CD8-positive, alpha-beta memory T cell (primary cell): ENCODE measurements around the gene PHKB. TPM values are rescaled to one million over a fixed set of nuclear protein-coding genes. Genes with fewer than 3 reads are reported as not detected.

Experiments
- CTCF ChIA-PET: fragments of 350-600 bp; sonication (Branson Sonifier 250); formaldehyde crosslinking; loops from one replicate; lab custom pipeline; 2021; ENCODE audit warnings: antibody characterized with exemption; lab: Charles Lee
- POLR2A ChIA-PET: fragments of 350-600 bp; sonication (Branson Sonifier 250); formaldehyde crosslinking; loops from one replicate; lab custom pipeline; 2021; ENCODE audit warnings: antibody characterized with exemption; lab: Charles Lee
- DNase-seq, 5 donors: peaks; one replicate each; pipeline versions ENCODE4 v3.0.0 to v3.0.0-alpha.2; 2020 to 2022; ENCODE audit warnings: mixed read lengths in 1 of 5
- H3K27ac ChIP-seq: one replicate; pipeline ENCODE4 v1.7.0; 2013; ENCODE audit warnings: low read depth, mild to moderate bottlenecking, low read length, moderate library complexity
- H3K27me3 ChIP-seq: 2 replicates; pipeline ENCODE4 v1.7.0; 2013; ENCODE audit warnings: low read length, mild to moderate bottlenecking; ENCODE audit not compliant: insufficient read depth, poor library complexity, severe bottlenecking
- H3K36me3 ChIP-seq: 2 replicates; pipeline ENCODE4 v1.7.0; 2013; ENCODE audit warnings: mild to moderate bottlenecking, low read length, moderate library complexity; ENCODE audit not compliant: insufficient read depth
- H3K4me1 ChIP-seq: 2 replicates; pipeline ENCODE4 v1.7.0; 2013; ENCODE audit warnings: mild to moderate bottlenecking, low read length, moderate library complexity; ENCODE audit not compliant: insufficient read depth
- H3K4me3 ChIP-seq: 2 replicates; pipeline ENCODE4 v1.7.0; 2013; ENCODE audit warnings: mild to moderate bottlenecking, low read length
- H3K9me3 ChIP-seq: 2 replicates; pipeline ENCODE4 v1.7.0; 2013; ENCODE audit warnings: mild to moderate bottlenecking, low read length
- H3K27ac Mint-ChIP-seq, 8 donors: one replicate each; pipeline ENCODE4 v1.8.0; 2020 to 2021; ENCODE audit warnings: mixed read lengths in 8 of 8, mild to moderate bottlenecking in 6 of 8, inconsistent platforms in 3 of 8, moderate library complexity in 3 of 8
- H3K27me3 Mint-ChIP-seq, 2 donors: one replicate each; pipeline ENCODE4 v1.8.0; 2020 to 2021; ENCODE audit warnings: mixed read lengths in 2 of 2, mild to moderate bottlenecking in 1 of 2, moderate library complexity in 1 of 2
- H3K36me3 Mint-ChIP-seq, 3 donors: one replicate each; pipeline ENCODE4 v1.8.0; 2020 to 2021; ENCODE audit warnings: mixed read lengths in 3 of 3, inconsistent platforms in 1 of 3, mild to moderate bottlenecking in 1 of 3
- H3K4me1 Mint-ChIP-seq, 3 donors: one replicate each; pipeline ENCODE4 v1.8.0; 2020 to 2021; ENCODE audit warnings: mixed read lengths in 3 of 3, inconsistent platforms in 1 of 3, mild to moderate bottlenecking in 1 of 3
- H3K4me3 Mint-ChIP-seq, 7 donors: one replicate each; pipeline ENCODE4 v1.8.0; 2020 to 2021; ENCODE audit warnings: mixed read lengths in 7 of 7, mild to moderate bottlenecking in 6 of 7, moderate library complexity in 4 of 7, inconsistent platforms in 2 of 7
- H3K9me3 Mint-ChIP-seq, 5 donors: one replicate each; pipeline ENCODE4 v1.8.0; 2020 to 2022; ENCODE audit warnings: mixed read lengths in 5 of 5, mild to moderate bottlenecking in 3 of 5, moderate library complexity in 2 of 5, inconsistent platforms in 1 of 5
- polyA plus RNA-seq: library from polyadenylated mRNA; unstranded; fragments of 300-500 nt; fragmentation: Illumina TruSeq; gene quantifications from one replicate; pipeline ENCODE4 v1.2.3, GENCODE V29; 2021
- total RNA-seq, 2 experiments: library from RNA; stranded (reverse); gene quantifications; one replicate each; pipeline ENCODE4 v1.2.3, GENCODE V29; 2021

PHKB gene
- total and polyA plus RNA-seq, 3 experiments from 2014 or later, result 23.0 to 29.2 (median 25.4) TPM

DNA sequence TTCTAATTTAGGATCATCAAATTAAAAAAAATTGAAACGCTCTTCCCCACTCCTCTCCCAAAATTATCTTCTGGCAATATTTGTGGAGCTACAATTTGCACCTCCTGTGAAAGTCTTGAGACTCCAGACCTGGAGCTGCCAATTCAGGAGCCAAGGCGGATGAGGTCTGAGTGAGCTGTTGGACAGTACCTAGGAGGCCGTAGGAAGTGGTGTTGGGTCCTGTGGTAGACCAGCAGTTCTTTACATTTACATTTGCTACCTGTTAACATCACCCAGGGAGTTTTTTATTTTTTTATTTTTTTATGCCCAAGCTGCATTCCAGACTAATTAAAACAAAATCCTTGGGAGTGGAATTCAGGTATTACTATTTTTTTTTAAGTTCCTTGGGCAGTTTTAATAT lies 271.0 kb downstream of the PHKB start:
- Histone ChIP-seq H3K4me3 (no peak overlapping the region), H3K9me3 (no peaks in the 10 kb centered on the region), H3K4me1 (no peaks in the 10 kb centered on the region), H3K27me3 (no peaks in the 10 kb centered on the region), H3K27ac (no peak overlapping the region), H3K36me3 (no peaks in the 10 kb centered on the region)
- Mint-ChIP-seq H3K27me3 (peaks cover 0 to 4% of the 10 kb centered on the region in 2 donors), H3K4me3 (no peak overlapping the region), H3K4me1 (peaks cover 0 to 7% (median 6%) of the 10 kb centered on the region in 3 donors), H3K9me3 (no peaks in the 10 kb centered on the region), H3K36me3 (no peaks in the 10 kb centered on the region), H3K27ac (no peak overlapping the region)
- POLR2A ChIA-PET, result no interaction called here
- CTCF ChIA-PET, result no interaction called here
- DNase-seq, result no peak

DNA sequence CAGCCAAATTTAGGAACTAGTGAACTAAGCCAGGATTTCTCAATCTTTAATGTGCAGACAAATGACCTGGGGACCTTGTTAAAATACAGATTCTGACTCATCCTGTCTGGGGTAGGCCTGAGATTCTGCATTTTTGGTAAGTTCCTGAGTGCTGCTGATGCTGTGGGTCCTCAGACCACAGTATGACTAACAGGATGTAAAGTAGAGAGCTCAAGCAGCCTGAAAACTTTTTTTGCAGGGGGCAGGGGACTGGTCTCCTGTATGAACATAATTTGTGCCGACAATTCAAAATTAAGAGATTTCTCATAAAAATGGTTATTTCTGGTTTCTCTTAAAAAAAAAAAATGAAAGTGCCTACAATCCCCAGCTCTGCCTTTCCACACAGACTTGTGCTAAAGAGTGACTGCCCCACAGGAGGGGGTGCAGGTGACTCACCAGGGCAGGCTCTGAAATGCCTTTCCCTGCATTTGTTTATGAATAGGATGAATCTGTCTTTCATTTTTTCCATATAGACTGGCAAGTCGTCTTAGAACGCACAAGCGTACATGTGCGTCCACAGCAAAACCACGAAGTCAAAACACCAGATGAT lies 271.5 kb downstream of the PHKB start:
- H3K27me3 Mint-ChIP-seq, result peaks cover 0 to 4% of the 10 kb centered on the region in 2 donors
- no peak for DNase-seq
- no peak overlapping the region for H3K4me3 Mint-ChIP-seq
- H3K27ac Mint-ChIP-seq, result peak overlapping the region in 1 of 8 donors; percentile 38
- no peaks in the 10 kb centered on the region for H3K9me3 Mint-ChIP-seq
- H3K36me3 ChIP-seq, result no peaks in the 10 kb centered on the region
- H3K36me3 Mint-ChIP-seq, result no peaks in the 10 kb centered on the region
- H3K4me1 Mint-ChIP-seq, result peaks cover 0 to 7% (median 6%) of the 10 kb centered on the region in 3 donors
- H3K27ac ChIP-seq, result no peak overlapping the region
- H3K9me3 ChIP-seq, result no peaks in the 10 kb centered on the region
- H3K4me3 ChIP-seq, result no peak overlapping the region
- H3K27me3 ChIP-seq, result no peaks in the 10 kb centered on the region
- H3K4me1 ChIP-seq, result no peaks in the 10 kb centered on the region
- POLR2A ChIA-PET, result no interaction called here
- CTCF ChIA-PET, result no interaction called here

DNA sequence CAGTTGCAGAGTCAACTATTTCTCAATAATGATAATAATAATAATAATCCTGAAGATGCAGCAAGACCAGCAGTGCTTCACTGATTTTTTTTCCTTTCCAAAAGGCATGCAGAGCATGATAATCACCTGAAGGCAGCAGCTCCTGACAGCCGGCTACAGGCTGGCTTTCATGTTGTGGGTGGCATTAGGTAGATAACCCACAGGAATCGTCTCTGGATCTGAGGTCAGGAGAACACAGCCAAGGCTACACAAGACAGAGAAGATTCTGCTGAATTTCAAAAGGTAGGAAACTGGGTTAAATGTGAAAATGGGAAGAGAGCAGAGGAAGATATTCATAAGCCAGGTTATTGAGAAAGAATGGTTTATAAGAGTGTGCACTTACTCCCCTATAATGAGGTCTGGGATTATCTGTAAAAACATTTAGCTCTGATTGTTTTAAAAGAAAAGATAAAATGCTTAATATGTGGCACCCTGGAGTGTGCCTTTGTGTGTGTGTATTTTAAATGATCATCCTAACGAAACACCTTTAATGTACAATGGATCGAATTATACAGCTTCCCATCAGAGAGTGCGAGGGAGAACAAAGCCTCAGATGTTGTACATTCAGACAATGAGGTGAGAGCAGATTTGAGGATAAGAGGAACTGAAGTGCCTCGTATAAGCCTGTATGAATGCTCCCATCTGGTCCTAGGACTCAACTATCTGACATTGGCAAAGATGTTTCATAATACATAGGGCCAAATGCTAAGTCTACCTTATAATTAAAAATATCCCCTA lies 273.1 kb downstream of the PHKB start:
- H3K27ac Mint-ChIP-seq, result no peak overlapping the region
- H3K27me3 ChIP-seq, result no peaks in the 10 kb centered on the region
- DNase-seq, result no peak
- CTCF ChIA-PET, result no interaction called here
- H3K36me3 Mint-ChIP-seq, result no peaks in the 10 kb centered on the region
- H3K9me3 ChIP-seq, result no peaks in the 10 kb centered on the region
- H3K9me3 Mint-ChIP-seq, result peaks cover 0 to 3% (median 0%) of the 10 kb centered on the region in 5 donors
- H3K27me3 Mint-ChIP-seq, result peaks cover 0 to 4% of the 10 kb centered on the region in 2 donors
- no peaks in the 10 kb centered on the region for H3K4me1 ChIP-seq
- H3K4me3 Mint-ChIP-seq, result no peak overlapping the region
- H3K27ac ChIP-seq, result no peak overlapping the region
- H3K4me1 Mint-ChIP-seq, result peaks cover 0 to 4% (median 0%) of the 10 kb centered on the region in 3 donors
- no peak overlapping the region for H3K4me3 ChIP-seq
- no peaks in the 10 kb centered on the region for H3K36me3 ChIP-seq
- POLR2A ChIA-PET, result no interaction called here

- H3K4me3 Mint-ChIP-seq, result no peak overlapping the region
- peaks cover 0 to 4% (median 0%) of the 10 kb centered on the region in 3 donors for H3K4me1 Mint-ChIP-seq
- POLR2A ChIA-PET, result no interaction called here
- no peaks in the 10 kb centered on the region for H3K36me3 Mint-ChIP-seq
- H3K27me3 Mint-ChIP-seq, result peaks cover 0 to 4% of the 10 kb centered on the region in 2 donors
- H3K27ac Mint-ChIP-seq, result no peak overlapping the region
- no peaks in the 10 kb centered on the region for H3K4me1 ChIP-seq
- DNase-seq, result no peak
- H3K27ac ChIP-seq, result no peak overlapping the region
- H3K9me3 Mint-ChIP-seq, result peaks cover 0 to 3% (median 0%) of the 10 kb centered on the region in 5 donors
- H3K27me3 ChIP-seq, result no peaks in the 10 kb centered on the region
- H3K9me3 ChIP-seq, result no peaks in the 10 kb centered on the region
- CTCF ChIA-PET, result no interaction called here
- no peak overlapping the region for H3K4me3 ChIP-seq
- H3K36me3 ChIP-seq, result no peaks in the 10 kb centered on the region
These were observed 274.0 kb downstream of the PHKB start for GRCh38 chr16:47734987-47735594.

- Histone ChIP-seq H3K27me3 (no peaks in the 10 kb centered on the region), H3K36me3 (no peaks in the 10 kb centered on the region), H3K9me3 (no peaks in the 10 kb centered on the region), H3K4me1 (no peaks in the 10 kb centered on the region), H3K4me3 (no peak overlapping the region), H3K27ac (no peak overlapping the region)
- H3K9me3 Mint-ChIP-seq, result peaks cover 0 to 5% (median 0%) of the 10 kb centered on the region in 5 donors
- H3K4me3 Mint-ChIP-seq, result no peak overlapping the region
- ChIA-PET POLR2A (no interaction called here), CTCF (no interaction called here)
- DNase-seq, result no peak
- H3K4me1 Mint-ChIP-seq, result no peaks in the 10 kb centered on the region
- H3K27ac Mint-ChIP-seq, result no peak overlapping the region
- H3K27me3 Mint-ChIP-seq, result peaks cover 5 to 24% of the 10 kb centered on the region in 2 donors
- no peaks in the 10 kb centered on the region for H3K36me3 Mint-ChIP-seq
These were observed 289.2 kb downstream of the PHKB start for GRCh38 chr16:47750371-47750770.

Other genes starting within 250 kb of the PHKB start
- gene ITFG1, start 268 bp upstream of the PHKB start, total RNA-seq, result 10 to 100 TPM; 24.9 to 26.8 TPM
- 24.5 TPM for gene ITFG1, start 268 bp upstream of the PHKB start, polyA plus RNA-seq